GM10248 (cell line): ENCODE data around the gene CPXCR1.
"Not testable (repeated sequence)": the region's sequence is repeated elsewhere in the genome, so short reads cannot be mapped to it uniquely, and the experiment has no call there.

Experiments used
- CTCF ChIA-PET: fragments of 300-600 bp; sonication (Branson Sonifier 250); formaldehyde crosslinking; extraction: SDS; loops from one replicate; lab custom pipeline; 2021; ENCODE audit warnings: antibody characterized with exemption; lab: Yijun Ruan, JAX
- POLR2A ChIA-PET: fragments of 350-650 bp; sonication (Branson Sonifier 250); formaldehyde crosslinking; extraction: SDS; loops from one replicate; lab custom pipeline; 2020; ENCODE audit warnings: antibody characterized with exemption; lab: Yijun Ruan, JAX
- DNase-seq: peaks from one replicate; pipeline ENCODE4 v3.0.0; 2012; ENCODE audit errors: extremely low spot score
- CTCF ChIP-seq: IDR thresholded peaks from 2 replicates; pipeline ENCODE4 v1.5.1; 2012; ENCODE audit warnings: mild to moderate bottlenecking, low read depth; ENCODE audit errors: extremely low read depth, missing control alignments, control extremely low read depth

Gene CPXCR1

GRCh38 chrX:88746925-88747324, at the start of gene CPXCR1:
TSS of gene CPXCR1 (plus strand) at chrX:88747225. CDS start at chrX:88753415, 6,190 bp downstream.
- DNase-seq = no peak
- POLR2A ChIA-PET = no interaction called here
- CTCF ChIA-PET = no interaction called here
- TF ChIP-seq CTCF = no peak

- no peak for DNase-seq
- CTCF ChIA-PET = no interaction called here
- TF ChIP-seq CTCF = no peak
- POLR2A ChIA-PET = no interaction called here
Observed at GRCh38 chrX:88735835-88736234, 11.2 kb upstream of the CPXCR1 start.

GRCh38 chrX:88746215-88746614, 810 bp upstream of the CPXCR1 start:
- POLR2A ChIA-PET, CTCF ChIA-PET, DNase-seq: not testable (repeated sequence)

- CTCF ChIA-PET, POLR2A ChIA-PET, DNase-seq: not testable (repeated sequence)
Observed at GRCh38 chrX:88752339-88752738, 5.3 kb downstream of the CPXCR1 start.

- CTCF ChIA-PET = no interaction called here
- DNase-seq = no peak
- POLR2A ChIA-PET = no interaction called here
- TF ChIP-seq CTCF = no peak
Observed at GRCh38 chrX:88789825-88790224, 42.8 kb downstream of the CPXCR1 start.
